B cell (primary cell): Measurements from ENCODE around the gene OPN5. TPM values are rescaled to one million over a fixed set of nuclear protein-coding genes. Genes with fewer than 3 reads are reported as not detected.

Experiments
- ATAC-seq: fragments of 200-7000 bp; cut with Tn5 transposase; one replicate; pipeline ENCODE4 v1.10.0; 2021; ENCODE audit warnings: low read depth, mild to moderate bottlenecking, moderate number of reproducible peaks, moderate library complexity
- CTCF ChIA-PET: fragments of 350-600 bp; sonication (Branson Sonifier 250); formaldehyde crosslinking; loops from one replicate; lab custom pipeline; 2021; ENCODE audit warnings: antibody characterized with exemption, inconsistent platforms; lab: Charles Lee
- POLR2A ChIA-PET: fragments of 350-600 bp; sonication (Branson Sonifier 250); formaldehyde crosslinking; loops from one replicate; lab custom pipeline; 2021; ENCODE audit warnings: antibody characterized with exemption; lab: Charles Lee
- DNase-seq: peaks from one replicate; pipeline ENCODE4 v3.0.0; 2013
- H2AFZ ChIP-seq: 2 replicates; pipeline ENCODE4 v1.6.1; 2012; ENCODE audit warnings: mild to moderate bottlenecking, low read depth, low read length; ENCODE audit not compliant: insufficient read depth, poor library complexity, severe bottlenecking
- H3K27ac ChIP-seq, 2 donors: 1 replicate in 1 of 2; 2 replicates in 1 of 2; pipeline ENCODE4 v1.5.1; 2012 to 2013; ENCODE audit warnings: low read length in 2 of 2, mild to moderate bottlenecking in 2 of 2, moderate library complexity in 1 of 2
- H3K27me3 ChIP-seq, 4 experiments: fragments of 200-600 bp in 1 of 4; sonication (generic) in 1 of 4; replicated peaks in 1 of 4; 1 replicate in 2 of 4; 2 replicates in 2 of 4; pipeline versions ENCODE4 v1.6.1 to v1.7.0; 2013 to 2016; ENCODE audit warnings: low read length in 3 of 4, mild to moderate bottlenecking in 2 of 4, mixed read lengths in 1 of 4, moderate library complexity in 1 of 4; ENCODE audit not compliant: insufficient read depth in 4 of 4, control insufficient read depth in 3 of 4; ENCODE audit errors: control extremely low read depth in 1 of 4
- H3K36me3 ChIP-seq, 2 experiments: replicated peaks in 1 of 2; 1 replicate in 1 of 2; 2 replicates in 1 of 2; pipeline versions ENCODE4 v1.6.1 to v1.7.1; 2013; ENCODE audit warnings: low read length in 1 of 2; ENCODE audit not compliant: insufficient read depth in 2 of 2, control insufficient read depth in 1 of 2; ENCODE audit errors: control extremely low read depth in 1 of 2, extremely low read depth in 1 of 2
- H3K4me1 ChIP-seq, 2 donors: fragments of 200-600 bp in 1 of 2; sonication (generic) in 1 of 2; 1 replicate in 1 of 2; 2 replicates in 1 of 2; pipeline versions ENCODE4 v1.5.1 to v1.6.1; 2013 to 2017; ENCODE audit warnings: low read length in 2 of 2; ENCODE audit not compliant: control insufficient read depth in 2 of 2, insufficient read depth in 2 of 2
- H3K4me2 ChIP-seq: replicated peaks from 2 replicates; pipeline ENCODE3; 2012; ENCODE audit warnings: mild to moderate bottlenecking, low read depth, low read length; ENCODE audit not compliant: poor library complexity, severe bottlenecking
- H3K4me3 ChIP-seq, 5 experiments: fragments of 200-600 bp in 1 of 5; sonication (generic) in 1 of 5; 1 replicate in 3 of 5; 2 replicates in 2 of 5; pipeline versions ENCODE4 v1.5.1 to v1.7.0; 2011 to 2016; ENCODE audit warnings: low read length in 4 of 5, mild to moderate bottlenecking in 4 of 5, low read depth in 2 of 5, control low read depth in 1 of 5, moderate library complexity in 1 of 5; ENCODE audit not compliant: insufficient read depth in 1 of 5; ENCODE audit errors: control extremely low read depth in 1 of 5, extremely low read depth in 1 of 5
- H3K79me2 ChIP-seq: fragments of 200-600 bp; sonication (generic); one replicate; pipeline ENCODE4 v1.6.0; 2016; ENCODE audit warnings: low read length; ENCODE audit not compliant: control insufficient read depth, insufficient read depth
- H3K9ac ChIP-seq: fragments of 200-600 bp; sonication (generic); 2 replicates; pipeline ENCODE4 v1.6.1; 2017; ENCODE audit warnings: mild to moderate bottlenecking, low read length, moderate library complexity
- H3K9me3 ChIP-seq, 3 donors: one replicate each; pipeline versions ENCODE4 v1.6.1 to v1.7.1; 2013; ENCODE audit warnings: low read length in 2 of 3; ENCODE audit not compliant: control insufficient read depth in 2 of 3, insufficient read depth in 1 of 3; ENCODE audit errors: control extremely low read depth in 1 of 3
- H4K20me1 ChIP-seq: 2 replicates; pipeline ENCODE4 v1.6.0; 2012; ENCODE audit warnings: mild to moderate bottlenecking, low read length; ENCODE audit not compliant: insufficient read depth, control insufficient read depth, poor library complexity, severe bottlenecking
- H3K27ac Mint-ChIP-seq: one replicate; pipeline ENCODE4 v1.8.0; 2021; ENCODE audit warnings: mixed read lengths
- H3K27me3 Mint-ChIP-seq: one replicate; pipeline ENCODE4 v1.8.0; 2021; ENCODE audit warnings: mixed read lengths
- H3K4me1 Mint-ChIP-seq: one replicate; pipeline ENCODE4 v1.8.0; 2021; ENCODE audit warnings: mixed read lengths
- H3K4me3 Mint-ChIP-seq: one replicate; pipeline ENCODE4 v1.8.0; 2021; ENCODE audit warnings: mixed read lengths
- H3K9me3 Mint-ChIP-seq: one replicate; pipeline ENCODE4 v1.8.0; 2022; ENCODE audit warnings: mixed read lengths; ENCODE audit not compliant: insufficient read depth
- EZH2 ChIP-seq: IDR thresholded peaks from 2 replicates; pipeline ENCODE4 v1.6.1; 2012; ENCODE audit warnings: borderline replicate concordance, low read depth, mild to moderate bottlenecking, moderate library complexity, low read length; ENCODE audit not compliant: insufficient read depth, poor library complexity, severe bottlenecking
- WGBS: methylation state at CpG from one replicate; pipeline ENCODE4 v1.1.5; 2013; ENCODE audit warnings: missing lambda C conversion rate; ENCODE audit not compliant: insufficient coverage; 5-methylcytosine and 5-hydroxymethylcytosine counted together
- intact Hi-C: fragments of 100-400 bp; cut with micrococcal nuclease; formaldehyde crosslinking; loops from one replicate; pipeline ENCODE4 v1.10.0; 2022
- polyA plus RNA-seq: library from polyadenylated mRNA; depleted of rRNA; stranded (reverse); fragments of >200 nt; gene quantifications from 2 replicates; pipeline ENCODE4 v1.2.3, GENCODE V29; 2012
- total RNA-seq, 2 donors: library from RNA; stranded (reverse); fragments of 120-200 nt in 1 of 2; gene quantifications; 1 replicate in 1 of 2; 2 replicates in 1 of 2; pipeline versions ENCODE4 v1.2.3 to v1.2.4, GENCODE V29; 2013 to 2022
- TF ChIP-seq, protein P1 (sequence below): fragments of 200-600 bp; IDR thresholded peaks from one replicate; pipeline ENCODE4 v1.8.0; 2022; ENCODE audit warnings: antibody characterized with exemption, mild to moderate bottlenecking

Gene OPN5
- total and polyA plus RNA-seq, 2 donors (not counting 1 experiment from before 2014, with no cell fraction given), result not detected

- Histone ChIP-seq H3K9me3 (no peaks in the 10 kb centered on the region), H4K20me1 (no peaks in the 10 kb centered on the region), H3K27me3 (no peaks in the 10 kb centered on the region), H3K4me3 (no peak overlapping the region), H3K4me2 (no peak overlapping the region), H3K27ac (no peak overlapping the region), H3K9ac (no peak overlapping the region), H2AFZ (no peak overlapping the region), H3K4me1 (no peaks in the 10 kb centered on the region), H3K79me2 (no peaks in the 10 kb centered on the region), H3K36me3 (no peaks in the 10 kb centered on the region)
- peaks cover 6% of the 10 kb centered on the region for H3K27me3 Mint-ChIP-seq
- no peak overlapping the region for H3K4me3 Mint-ChIP-seq
- WGBS, result no CpG with 5 or more reads among the region's 1 CpG
- DNase-seq (no peak), ATAC-seq (no peak)
- TF ChIP-seq, protein P1, sequence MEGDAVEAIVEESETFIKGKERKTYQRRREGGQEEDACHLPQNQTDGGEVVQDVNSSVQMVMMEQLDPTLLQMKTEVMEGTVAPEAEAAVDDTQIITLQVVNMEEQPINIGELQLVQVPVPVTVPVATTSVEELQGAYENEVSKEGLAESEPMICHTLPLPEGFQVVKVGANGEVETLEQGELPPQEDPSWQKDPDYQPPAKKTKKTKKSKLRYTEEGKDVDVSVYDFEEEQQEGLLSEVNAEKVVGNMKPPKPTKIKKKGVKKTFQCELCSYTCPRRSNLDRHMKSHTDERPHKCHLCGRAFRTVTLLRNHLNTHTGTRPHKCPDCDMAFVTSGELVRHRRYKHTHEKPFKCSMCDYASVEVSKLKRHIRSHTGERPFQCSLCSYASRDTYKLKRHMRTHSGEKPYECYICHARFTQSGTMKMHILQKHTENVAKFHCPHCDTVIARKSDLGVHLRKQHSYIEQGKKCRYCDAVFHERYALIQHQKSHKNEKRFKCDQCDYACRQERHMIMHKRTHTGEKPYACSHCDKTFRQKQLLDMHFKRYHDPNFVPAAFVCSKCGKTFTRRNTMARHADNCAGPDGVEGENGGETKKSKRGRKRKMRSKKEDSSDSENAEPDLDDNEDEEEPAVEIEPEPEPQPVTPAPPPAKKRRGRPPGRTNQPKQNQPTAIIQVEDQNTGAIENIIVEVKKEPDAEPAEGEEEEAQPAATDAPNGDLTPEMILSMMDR, result no peak
- no peak for TF ChIP-seq EZH2
- intact Hi-C loops, result no loop called here
- ChIA-PET POLR2A (no interaction called here), CTCF (no interaction called here)
- H3K9me3 Mint-ChIP-seq, result no peaks in the 10 kb centered on the region
- no peaks in the 10 kb centered on the region for H3K4me1 Mint-ChIP-seq
- H3K27ac Mint-ChIP-seq, result no peak overlapping the region
These were observed 80.9 kb downstream of the OPN5 start for GRCh38 chr6:47862731-47863130.

DNA sequence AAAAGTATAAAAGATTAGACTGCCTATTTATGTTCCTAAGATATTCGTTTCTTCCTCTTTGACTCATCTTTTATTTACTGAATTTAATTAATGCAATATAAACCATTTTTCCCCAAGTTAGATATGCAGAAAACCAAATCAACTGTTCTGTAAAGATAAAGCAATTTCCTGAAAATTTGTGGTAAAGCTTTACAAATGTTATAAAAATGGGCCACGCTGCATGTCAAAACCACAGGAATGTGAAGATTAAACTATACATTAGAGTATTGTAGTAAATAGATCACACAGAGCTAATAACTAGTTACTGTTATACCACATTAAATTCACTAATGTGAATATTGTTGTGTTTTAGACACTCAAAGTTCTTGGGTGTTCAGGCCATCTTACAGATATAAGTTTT is 83.4 kb downstream of the OPN5 start:
- Histone ChIP-seq H3K36me3 (no peaks in the 10 kb centered on the region), H3K4me1 (no peaks in the 10 kb centered on the region), H3K27me3 (no peaks in the 10 kb centered on the region), H3K9me3 (no peaks in the 10 kb centered on the region), H3K27ac (no peak overlapping the region), H3K4me2 (no peak overlapping the region), H3K4me3 (no peak overlapping the region), H4K20me1 (no peaks in the 10 kb centered on the region), H2AFZ (no peak overlapping the region), H3K79me2 (no peaks in the 10 kb centered on the region), H3K9ac (no peak overlapping the region)
- intact Hi-C loops, result no loop called here
- WGBS, result no CpG with 5 or more reads among the region's 2 CpGs
- Mint-ChIP-seq H3K27ac (no peak overlapping the region), H3K9me3 (no peaks in the 10 kb centered on the region), H3K27me3 (peaks cover 3% of the 10 kb centered on the region), H3K4me3 (no peak overlapping the region), H3K4me1 (no peaks in the 10 kb centered on the region)
- no peak for DNase-seq
- TF ChIP-seq, protein P1, result no peak
- no peak for ATAC-seq
- CTCF ChIA-PET, result no interaction called here
- POLR2A ChIA-PET, result no interaction called here
